ENCODE results near the gene ACBD3.
"Not testable (repeated sequence)": the region's sequence is repeated elsewhere in the genome, so short reads cannot be mapped to it uniquely, and the experiment has no call there.

Gene ACBD3

GRCh38 chr1:226186124-226187018, at the start of gene ACBD3:
Gene ACBD3 (minus strand): TSS chr1:226186741. CDS start chr1:226186675, 66 bp downstream.
- peak; percentile 92 for DNase-seq (ENCODE audit: low read depth)

GRCh38 chr1:226233806-226234205, 47.3 kb upstream of the ACBD3 start:
- DNase-seq (ENCODE audit: low read depth), result no peak

- no peak for DNase-seq (ENCODE audit: low read depth)
Measured at GRCh38 chr1:226233293-226233692, 46.8 kb upstream of the ACBD3 start.

- no peak for DNase-seq (ENCODE audit: low read depth)
Measured at GRCh38 chr1:226226601-226227000, 40.1 kb upstream of the ACBD3 start.

- peak; percentile 7 for DNase-seq (ENCODE audit: low read depth)
Measured at GRCh38 chr1:226223786-226224244, 37.3 kb upstream of the ACBD3 start.

GRCh38 chr1:226223157-226223785, 36.7 kb upstream of the ACBD3 start, which contains the start of gene MIXL1:
Gene MIXL1 (plus strand): TSS chr1:226223664. CDS start chr1:226223682, 18 bp downstream.
- DNase-seq (ENCODE audit: low read depth), result peak; percentile 6

GRCh38 chr1:226222686-226223085, 36.1 kb upstream of the ACBD3 start:
- no peak for DNase-seq (ENCODE audit: low read depth)

GRCh38 chr1:226220473-226221189, 34.1 kb upstream of the ACBD3 start:
- no peak for DNase-seq (ENCODE audit: low read depth)

GRCh38 chr1:226217273-226217672, 30.7 kb upstream of the ACBD3 start:
- DNase-seq (ENCODE audit: low read depth), result no peak

GRCh38 chr1:226216056-226216455, 29.5 kb upstream of the ACBD3 start:
- DNase-seq (ENCODE audit: low read depth), result no peak

GRCh38 chr1:226215239-226215638, 28.7 kb upstream of the ACBD3 start:
- no peak for DNase-seq (ENCODE audit: low read depth)

GRCh38 chr1:226212545-226212944, 26.0 kb upstream of the ACBD3 start:
- DNase-seq (ENCODE audit: low read depth), result no peak

- no peak for DNase-seq (ENCODE audit: low read depth)
Measured at GRCh38 chr1:226211181-226211821, 24.8 kb upstream of the ACBD3 start.

GRCh38 chr1:226210571-226211176, 24.1 kb upstream of the ACBD3 start:
- no peak for DNase-seq (ENCODE audit: low read depth)

GRCh38 chr1:226209307-226210059, 22.9 kb upstream of the ACBD3 start:
- no peak for DNase-seq (ENCODE audit: low read depth)

GRCh38 chr1:226207048-226207447, 20.5 kb upstream of the ACBD3 start:
- no peak for DNase-seq (ENCODE audit: low read depth)

- no peak for DNase-seq (ENCODE audit: low read depth)
Measured at GRCh38 chr1:226204198-226204597, 17.7 kb upstream of the ACBD3 start.

GRCh38 chr1:226203655-226204054, 17.1 kb upstream of the ACBD3 start:
- no peak for DNase-seq (ENCODE audit: low read depth)

- DNase-seq (ENCODE audit: low read depth), result no peak
Measured at GRCh38 chr1:226203240-226203639, 16.7 kb upstream of the ACBD3 start.

- DNase-seq (ENCODE audit: low read depth), result not testable (repeated sequence)
Measured at GRCh38 chr1:226202666-226203065, 16.1 kb upstream of the ACBD3 start.

- no peak for DNase-seq (ENCODE audit: low read depth)
Measured at GRCh38 chr1:226202246-226202645, 15.7 kb upstream of the ACBD3 start.

All from EH (cell line).